Fibroblast of skin of right biceps (primary cell): Measurements from ENCODE around the gene FAM131B.

Experiments used
- DNase-seq: peaks from one replicate; pipeline ENCODE4 v3.0.0-alpha.2; 2013

FAM131B gene

DNA sequence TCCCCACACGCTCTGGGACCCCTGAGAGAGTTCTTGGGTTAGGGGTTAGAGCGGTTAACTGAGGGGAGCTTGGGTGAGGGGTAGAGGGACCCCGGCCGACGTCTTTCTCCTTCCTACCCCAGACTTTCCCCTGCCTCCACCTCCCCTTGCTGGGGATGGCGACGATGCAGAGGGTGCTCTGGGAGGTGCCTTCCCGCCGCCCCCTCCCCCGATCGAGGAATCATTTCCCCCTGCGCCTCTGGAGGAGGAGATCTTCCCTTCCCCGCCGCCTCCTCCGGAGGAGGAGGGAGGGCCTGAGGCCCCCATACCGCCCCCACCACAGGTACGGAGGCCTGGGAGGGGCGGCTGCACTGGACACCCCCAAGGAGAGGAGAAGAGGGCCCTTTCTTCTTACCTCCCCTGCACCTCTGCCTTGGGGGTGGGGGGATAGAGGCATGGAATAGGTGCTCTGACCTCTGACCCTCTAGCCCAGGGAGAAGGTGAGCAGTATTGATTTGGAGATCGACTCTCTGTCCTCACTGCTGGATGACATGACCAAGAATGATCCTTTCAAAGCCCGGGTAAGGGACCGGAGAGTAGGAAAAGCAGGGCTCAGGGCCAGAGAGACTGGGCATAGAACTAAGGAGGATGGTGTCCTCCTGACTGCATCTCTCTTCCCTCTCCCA lies 19.7 kb upstream of the FAM131B start:
- no peak for DNase-seq

DNA sequence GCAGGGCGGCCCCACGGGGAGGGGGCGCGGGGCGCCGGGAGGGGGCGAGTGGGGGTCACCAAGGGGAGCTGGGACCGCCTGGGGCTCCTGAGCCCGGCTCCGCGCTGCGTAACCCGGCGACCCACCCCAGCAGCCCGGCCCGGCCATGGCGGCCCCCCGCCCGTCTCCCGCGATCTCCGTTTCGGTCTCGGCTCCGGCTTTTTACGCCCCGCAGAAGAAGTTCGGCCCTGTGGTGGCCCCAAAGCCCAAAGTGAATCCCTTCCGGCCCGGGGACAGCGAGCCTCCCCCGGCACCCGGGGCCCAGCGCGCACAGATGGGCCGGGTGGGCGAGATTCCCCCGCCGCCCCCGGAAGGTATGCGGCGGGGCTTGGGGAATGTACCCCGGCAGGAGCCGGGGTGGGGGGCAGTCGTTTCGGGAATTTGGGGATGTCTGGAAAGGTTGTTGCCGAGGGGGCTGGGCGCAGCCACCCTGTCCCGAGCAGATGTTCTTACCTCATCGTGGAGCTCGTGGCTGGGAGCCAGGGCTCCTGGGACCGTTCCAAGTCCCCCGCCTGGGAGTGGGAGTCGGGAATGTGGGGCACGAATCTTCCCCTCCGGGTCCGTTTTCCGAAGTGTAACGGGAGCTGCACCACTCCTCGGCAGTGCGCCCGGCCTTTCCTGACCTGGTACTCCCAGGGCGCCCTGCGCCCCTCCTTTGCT lies 19.1 kb upstream of the FAM131B start:
- peak; percentile 85 for DNase-seq

DNA sequence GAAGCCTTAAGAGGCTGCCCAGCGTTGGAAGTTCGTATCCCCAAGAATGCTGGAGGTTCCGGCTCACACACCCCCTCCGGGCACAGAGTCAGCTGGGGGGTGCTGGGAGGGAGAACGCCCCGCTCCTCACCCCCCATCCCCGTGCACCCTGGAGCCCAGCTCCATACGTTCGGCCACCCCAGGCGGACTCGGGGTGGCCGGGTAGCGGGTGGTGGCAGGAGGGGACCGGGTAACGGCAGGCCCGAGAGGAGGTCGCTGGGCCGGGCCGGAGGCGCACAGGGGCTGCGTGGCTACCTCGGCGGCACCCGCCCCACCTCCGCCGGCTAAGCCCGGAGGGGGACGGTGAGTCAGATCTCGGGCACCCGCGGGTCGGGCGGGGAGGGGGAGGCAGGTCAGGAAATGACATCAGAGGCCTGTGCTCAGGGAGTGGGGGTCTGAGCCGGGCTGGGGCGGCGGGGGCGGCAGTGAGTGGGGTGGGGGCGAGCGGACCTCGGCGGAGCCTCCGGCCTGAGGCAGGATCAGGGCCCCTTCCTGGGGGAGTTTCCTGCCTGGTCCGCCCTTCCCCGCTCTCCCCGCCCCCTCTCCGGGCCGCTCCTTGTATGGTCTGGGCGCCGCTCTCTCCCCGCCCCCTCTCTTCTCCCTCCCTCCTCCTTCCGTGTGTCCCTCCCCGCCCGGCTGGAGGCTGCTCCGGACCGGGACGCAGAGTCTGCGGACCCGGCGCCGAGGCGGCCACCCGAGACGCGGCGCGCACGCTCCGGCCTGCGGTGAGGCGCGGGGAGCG lies 18.3 kb upstream of the FAM131B start, which contains the start of gene ZYX:
Gene ZYX (plus strand): TSS at position 700 of the 781 bp plus-strand sequence. CDS start 227 bp downstream, outside the sequence.
- DNase-seq = peak; percentile 97

DNA sequence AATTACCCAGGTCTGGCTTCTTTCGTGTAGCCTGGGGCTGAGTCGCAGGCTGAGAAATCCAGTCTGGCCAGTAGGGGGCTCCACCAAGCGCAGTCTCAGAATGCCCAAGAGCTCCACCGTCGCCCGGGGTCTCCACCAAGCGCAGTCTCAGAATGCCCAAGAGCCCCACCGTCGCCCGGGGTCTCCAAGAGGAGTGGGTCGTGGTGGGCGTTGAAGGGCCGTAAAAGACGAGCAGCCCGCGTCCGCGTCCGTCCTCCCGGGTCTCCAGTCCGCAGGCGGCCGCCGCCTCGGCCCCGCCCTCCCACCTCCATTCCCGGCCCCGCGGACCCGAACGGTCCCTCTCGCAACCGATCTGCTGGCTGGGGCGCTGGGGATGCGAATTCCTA lies 17.7 kb upstream of the FAM131B start:
- peak; percentile 87 for DNase-seq

DNA sequence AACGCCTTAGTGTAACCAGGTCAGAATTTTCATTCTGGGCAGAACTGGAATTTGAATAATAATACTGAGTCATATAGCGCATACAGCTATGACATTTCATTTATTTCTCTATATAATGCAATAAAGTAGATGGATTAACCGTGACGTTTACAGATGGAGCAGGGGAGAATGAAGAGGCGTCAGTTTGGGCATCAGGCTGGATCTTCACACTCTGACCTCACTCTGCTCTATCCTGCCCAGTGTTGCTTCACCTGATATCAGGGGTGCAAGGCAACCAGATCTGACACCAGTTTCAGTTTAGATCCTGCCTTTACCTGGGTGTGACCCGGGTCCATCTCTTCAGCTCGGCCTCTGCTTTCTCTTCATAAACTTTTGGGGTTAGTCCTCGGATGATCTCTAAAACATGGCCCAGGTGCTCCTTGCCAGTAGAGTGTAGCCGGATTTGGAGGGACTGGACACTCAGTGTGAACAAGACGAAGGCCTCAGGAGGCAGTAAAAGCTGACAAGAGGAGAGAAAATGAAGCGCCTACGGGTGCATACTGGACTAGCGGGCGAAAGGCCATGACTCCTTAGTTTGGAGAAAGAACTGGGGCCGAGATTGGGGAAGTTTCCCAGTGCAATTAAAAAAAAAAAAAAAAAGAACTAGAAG lies 17.2 kb upstream of the FAM131B start:
- DNase-seq = no peak

DNA sequence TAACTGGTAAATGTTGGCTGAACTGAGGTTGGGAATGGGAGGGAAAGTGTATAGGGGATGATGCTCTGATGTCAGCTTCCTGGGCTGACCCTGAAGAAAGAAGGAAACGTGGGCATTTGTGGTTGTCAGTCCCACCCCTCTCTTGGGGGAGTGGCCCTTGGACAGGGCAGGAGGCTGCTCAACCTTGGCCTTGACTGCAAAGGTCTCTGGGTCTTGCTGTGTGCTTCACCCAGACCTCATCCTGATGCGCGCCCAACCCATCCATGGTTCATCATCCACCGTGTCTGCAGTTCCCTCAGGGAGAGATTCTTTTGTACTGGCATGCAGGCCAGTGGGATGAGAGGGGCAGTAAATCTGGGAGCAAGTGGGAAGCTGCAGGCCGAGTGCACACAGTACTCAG lies 13.9 kb upstream of the FAM131B start:
- DNase-seq = no peak

DNA sequence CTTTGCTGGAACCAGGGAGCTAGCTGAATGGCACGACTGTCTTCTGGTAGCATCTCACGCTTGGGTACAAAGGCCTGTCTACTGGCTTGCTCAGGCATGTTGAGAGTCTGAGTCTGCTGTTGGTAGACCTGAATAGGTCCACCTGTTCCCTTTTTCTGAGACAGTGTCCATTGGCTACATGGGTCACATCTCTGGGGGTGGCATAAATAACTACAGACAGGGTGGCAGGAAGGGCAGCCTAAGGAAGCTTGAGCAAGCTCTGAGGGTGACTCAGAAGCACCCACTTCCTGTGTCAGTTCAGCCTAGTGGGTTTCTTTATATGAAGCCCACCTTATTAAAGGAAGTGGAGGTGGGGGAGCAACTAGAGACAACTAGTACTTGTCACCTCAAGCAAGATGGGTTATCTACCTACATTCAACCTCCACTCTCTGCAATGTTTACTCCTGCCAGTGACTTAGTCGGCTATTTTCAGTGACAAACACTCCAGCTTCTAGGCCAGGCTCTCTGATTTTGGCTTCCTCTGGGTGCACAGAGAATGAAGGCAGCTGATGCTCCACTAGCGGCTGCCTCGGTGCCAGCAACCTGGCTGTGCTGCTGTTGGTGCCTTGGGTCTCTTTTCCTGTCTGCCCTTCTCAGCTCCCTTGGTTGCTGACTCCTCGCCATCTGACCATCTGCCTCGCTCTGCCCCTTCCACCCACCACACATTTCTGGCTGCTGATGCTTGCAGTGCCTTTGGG lies 13.0 kb upstream of the FAM131B start:
- no peak for DNase-seq

DNA sequence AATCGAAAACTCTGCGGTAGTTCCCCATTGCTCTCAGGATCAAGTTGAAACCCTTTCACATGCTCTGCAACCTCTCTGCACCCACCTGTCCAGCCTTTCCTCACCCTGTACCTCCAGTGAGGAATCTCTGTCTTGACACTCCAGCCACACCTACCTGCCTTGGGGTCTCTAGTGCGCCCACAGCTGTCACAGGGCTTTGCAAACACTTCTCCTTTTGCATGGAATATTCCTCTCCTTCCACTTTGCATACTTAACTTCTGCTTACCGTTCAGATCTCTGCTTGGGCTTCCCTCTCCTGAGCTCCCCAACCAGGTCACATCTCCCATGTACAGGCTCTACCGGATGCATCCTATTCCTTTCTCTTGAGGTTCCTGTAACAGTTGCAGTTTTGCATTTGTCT lies 12.0 kb upstream of the FAM131B start:
- no peak for DNase-seq

DNA sequence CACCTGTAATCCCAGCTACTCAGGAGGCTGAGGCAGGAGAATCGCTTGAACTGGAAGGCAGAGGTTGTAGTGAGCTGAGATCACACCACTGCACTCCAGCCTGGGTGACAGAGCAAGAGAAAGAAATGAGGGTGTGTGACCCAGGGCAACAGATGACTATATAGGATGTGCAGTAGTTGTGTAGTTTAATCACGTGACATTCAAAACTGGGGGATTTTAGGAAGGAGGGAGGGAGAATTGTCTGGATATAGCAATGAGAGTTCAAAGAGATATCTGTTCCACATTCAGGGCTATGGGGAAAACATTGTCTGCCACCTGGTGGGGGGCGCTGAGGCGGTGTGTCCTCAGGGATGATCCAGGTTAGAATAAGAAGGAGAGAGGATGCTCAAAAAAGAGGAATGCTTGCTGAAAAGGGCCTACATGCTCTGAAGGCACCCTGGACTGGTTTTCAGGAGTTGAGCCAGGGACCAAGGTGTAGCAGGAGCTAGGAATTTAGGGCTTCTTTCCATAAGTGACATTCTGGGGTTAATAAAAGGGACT lies 10.8 kb upstream of the FAM131B start:
- no peak for DNase-seq

DNA sequence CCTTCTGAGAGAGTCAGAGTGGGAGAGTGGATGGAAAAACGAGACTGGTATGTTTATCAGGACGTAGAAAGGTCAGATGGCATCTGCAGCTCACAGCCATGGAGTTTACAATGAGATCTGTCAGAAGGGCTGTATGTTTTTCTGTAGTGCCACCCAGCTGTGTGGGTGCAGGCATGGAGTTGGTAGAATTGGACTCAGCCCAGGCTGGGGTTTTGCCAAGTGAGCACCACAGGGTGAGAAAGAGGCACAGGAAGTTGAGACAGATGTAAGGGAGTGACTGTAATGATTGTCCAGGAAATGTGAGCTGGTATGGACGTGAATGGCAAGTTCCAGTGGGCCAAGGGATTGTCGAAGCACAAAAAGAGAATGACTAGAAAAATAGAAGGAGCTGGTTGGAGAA lies 9.6 kb upstream of the FAM131B start:
- DNase-seq = no peak

DNA sequence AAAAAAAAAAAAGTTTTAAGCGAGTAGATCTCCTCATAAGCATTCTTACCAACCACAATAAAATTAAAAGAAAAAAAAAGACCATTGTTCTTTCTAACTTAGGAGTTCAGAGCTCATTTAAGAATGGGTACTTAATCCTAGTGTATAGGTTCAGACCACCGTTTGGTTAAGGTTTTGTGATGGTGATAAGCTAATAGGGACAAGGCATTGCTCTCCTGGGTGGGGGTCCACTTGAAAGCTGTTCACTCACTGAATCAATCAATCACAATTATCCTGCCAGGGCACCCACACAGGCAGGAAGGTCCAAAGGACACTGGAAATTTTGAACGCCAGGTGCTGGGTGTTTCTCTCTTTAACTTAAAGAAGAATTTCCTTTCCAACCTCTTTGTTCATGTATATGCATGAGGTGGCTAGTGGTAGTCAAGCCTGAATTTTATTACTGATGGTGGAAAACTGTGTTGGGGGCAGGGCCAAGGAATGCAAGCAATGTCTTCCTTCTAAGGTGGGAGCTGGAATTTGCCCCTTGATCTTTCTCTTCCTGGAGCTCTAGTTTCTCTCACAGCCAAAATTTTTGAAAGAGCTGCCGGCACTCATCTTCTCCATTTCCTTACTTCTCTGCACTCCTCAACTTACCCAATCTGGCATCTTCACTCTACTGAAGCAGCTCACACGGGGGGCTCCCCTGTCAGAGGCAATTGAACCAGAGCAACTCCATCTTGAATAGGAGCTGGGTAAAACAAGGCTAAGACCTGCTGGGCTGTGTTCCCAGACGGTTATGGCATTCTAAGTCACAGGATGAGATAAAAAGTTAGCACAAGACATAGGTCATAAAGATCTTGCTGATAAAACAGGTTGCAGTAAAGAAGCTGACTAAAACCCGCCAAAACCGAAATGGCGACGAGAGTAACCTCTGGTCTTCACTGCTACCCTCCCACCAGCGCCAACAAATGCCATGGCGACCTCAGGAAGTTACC lies 7.5 kb upstream of the FAM131B start:
- DNase-seq = no peak

DNA sequence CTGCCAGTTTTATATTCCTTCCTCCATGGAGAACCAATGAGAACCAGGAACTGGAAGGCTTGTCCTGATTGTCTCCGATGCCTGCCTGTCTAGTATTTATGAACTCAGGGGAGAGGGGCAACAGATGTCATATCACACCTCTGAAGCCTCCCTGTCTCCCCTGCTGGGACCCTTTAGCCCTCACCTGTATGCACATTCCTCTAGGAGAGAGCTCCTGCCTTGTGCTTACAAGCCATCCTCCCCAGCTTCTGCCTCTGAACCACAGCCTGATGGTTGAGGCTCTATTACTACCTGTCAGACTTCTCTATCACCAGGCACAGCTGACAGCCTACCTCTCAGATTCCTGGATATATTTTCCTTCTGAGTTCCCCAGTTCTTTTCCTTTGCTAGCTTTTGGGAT lies 5.9 kb upstream of the FAM131B start:
- DNase-seq = no peak

DNA sequence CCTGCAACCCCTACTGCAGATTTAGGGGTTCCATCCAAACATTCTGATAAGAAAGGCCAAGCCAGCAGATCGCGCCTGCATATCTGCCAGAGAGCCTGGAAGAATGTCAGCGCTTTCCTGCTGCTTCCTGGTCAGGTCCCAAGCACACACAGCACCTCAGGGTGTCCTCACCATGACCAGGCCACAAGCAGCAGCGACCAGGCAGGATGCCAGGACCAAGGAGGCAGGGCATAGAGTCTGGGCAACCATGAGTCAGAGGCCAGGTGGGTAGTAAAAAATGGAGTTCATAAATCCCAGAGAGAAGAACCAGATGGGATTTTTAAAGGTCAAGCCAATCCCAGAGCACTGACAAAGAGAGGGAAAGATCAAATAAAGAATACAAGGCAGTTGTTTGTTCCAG lies 5.5 kb upstream of the FAM131B start:
- DNase-seq = no peak

DNA sequence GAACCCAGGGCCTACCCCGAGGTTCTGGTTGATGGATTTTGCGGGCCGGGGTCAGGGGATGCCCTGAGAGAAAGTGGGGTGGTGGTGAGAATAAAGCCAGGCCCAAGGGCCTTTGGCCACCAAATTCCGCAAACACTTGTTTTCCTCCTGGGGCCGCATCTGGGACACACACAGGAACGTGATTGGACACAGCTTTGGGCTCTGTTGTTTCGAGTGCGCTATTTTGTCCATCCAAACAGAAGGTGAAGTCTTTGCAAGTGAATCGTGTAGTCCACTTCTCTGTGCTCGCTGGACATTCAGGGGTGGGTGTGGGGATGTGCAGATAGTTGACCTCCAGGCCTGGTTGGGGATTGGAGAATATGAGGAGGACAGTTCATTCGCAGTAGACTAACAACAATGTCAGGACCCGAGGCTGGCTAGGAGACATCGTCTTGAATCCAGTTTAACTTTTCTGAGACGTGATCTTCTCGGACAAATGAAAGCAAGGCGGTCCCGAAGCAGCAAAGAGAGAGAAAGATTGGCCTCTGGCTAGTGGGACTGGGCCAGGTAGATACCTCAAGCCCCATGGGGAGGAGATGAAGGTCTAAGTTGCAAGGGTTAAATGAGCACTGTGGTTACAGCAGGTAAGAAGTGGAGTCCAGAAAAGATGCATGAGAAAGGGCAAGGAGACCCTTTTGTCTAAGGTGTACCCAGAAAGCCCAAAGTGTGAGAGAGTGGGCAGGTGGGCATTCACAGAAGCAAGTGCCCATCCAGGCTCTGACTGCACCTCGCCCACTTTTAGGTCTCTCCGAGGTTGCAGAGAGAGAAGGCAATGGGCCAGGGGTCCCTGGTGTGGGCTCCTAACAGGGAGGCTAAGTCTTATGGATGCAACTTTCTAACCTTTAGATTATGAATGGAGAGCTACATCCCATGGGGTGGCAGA lies 764 bp upstream of the FAM131B start:
- no peak for DNase-seq

DNA sequence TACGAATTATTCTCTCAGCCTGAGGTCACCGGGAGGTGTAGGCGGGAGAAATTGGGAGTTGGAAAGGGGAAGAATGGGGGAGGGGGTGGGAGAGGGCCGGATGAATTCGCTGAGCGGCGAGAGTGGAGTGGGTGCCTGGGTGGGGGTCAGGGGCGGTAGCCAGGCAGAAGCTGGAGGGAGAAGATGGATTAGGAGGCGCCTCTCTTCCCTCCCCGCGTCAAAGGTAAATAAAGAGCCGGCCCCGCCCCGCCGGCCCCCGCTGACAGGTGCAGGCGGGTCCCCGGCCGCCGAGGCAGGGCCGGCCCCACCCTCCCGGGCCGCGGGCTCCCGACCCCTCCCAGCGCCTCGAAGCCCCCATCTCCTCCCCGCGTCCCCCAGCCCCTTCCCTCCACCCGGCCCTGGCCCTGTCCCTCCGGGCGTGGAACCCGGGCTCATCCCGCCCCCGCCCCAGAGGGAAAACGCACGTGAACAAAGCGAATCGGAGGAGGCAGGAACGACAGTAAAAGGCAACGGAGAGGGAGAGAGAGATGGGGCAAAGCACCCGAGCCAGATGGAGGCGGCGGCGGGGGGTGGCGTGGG lies 872 bp downstream of the FAM131B start:
- DNase-seq = no peak

DNA sequence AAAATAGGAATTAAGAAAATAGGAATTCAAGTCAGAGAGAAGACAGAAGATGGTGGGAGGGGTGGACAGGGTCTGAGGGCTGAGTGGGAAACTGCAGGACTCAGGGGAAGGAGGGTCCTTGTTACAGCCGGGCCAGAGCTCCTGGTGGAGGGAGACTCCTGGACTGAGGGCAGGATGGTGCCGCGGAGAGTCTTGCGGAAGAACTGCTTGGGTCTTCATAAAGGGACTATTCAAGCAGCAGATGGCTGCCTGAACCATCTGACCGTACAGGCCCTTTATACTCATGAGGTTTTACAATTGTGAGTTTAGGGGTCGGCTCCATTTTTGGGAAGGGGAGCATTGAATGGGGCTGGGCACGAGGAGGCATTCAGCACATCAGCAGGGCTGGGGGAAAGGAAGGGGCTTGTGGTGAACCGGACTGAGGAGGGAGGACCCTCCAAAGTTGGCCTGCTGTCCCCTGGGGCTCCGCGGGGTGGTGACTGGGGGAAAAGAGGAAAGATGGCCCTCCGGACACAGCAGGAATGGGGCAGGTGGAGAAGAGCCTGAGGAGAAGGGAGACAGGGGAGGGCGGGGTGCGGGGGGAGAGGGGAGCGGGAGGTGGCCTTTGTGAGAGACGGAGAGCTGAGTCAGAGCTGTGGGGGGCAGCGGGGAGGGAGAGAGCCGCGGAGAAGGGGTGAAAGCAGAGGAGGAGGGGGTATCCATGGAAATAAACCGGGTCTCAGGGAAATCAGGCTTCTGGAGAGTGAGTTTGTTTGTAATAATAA lies 1.5 kb downstream of the FAM131B start:
- no peak for DNase-seq

DNA sequence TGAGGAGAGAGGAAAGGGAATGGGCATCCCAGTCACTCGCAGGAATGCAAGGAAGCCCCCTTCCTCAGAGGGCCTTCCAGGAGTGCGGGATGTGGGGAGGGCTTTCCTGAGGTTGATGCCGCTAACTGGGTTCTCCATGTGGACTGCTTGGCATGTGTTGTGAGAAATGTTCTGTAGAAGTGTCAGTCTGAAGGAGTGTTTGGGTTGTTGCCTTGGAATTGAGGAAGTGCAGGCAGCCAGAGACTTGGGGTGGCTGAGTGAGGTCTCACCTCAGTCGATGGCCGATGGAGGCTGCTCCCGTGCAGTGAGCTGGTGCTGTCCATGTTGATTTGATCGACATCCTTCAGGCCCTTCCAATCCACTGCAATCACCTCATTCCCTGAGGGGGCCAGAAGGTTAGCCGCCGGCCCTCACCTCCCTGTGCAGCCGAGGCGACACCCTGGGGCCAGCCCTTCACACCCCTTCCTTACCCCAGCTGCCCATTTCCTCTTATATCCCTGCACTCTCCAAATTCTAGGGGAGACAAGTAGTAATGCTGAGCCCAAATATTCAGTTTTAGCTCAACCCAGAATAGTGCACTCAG lies 2.7 kb downstream of the FAM131B start:
- DNase-seq = no peak

DNA sequence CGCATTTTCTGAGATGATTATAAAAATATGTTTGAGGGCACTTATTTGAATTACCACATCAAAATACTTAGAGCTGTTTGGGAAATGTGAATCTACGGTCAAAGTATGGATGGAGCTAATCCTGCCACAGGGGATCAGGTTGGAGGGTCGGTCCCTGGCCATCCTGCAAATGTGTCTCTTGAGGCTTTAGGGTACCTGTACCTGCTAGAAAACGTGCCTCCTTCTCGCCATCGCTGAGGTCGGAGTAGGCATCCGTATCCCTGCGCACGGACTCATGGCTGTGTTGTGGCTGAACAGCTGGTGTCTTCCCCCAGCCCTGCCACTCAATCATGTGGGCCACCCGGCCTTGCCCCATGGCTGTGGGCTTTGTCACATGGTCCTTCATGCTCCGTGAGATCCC lies 3.9 kb downstream of the FAM131B start:
- no peak for DNase-seq
